Right ventricle myocardium superior (tissue), 1 donor: ENCODE results near the gene TRIM31. TPM values are rescaled to one million over a fixed set of nuclear protein-coding genes. Genes with fewer than 3 reads are reported as not detected.
A peak's percentile ranks its signal among the peaks of the same experiment; 100 is the strongest.
"Not testable (repeated sequence)": the region's sequence is repeated elsewhere in the genome, so short reads cannot be mapped to it uniquely, and the experiment has no call there.

Source experiments
- ATAC-seq: fragments of 200-7000 bp; cut with Tn5 transposase; one replicate; pipeline ENCODE4 v1.9.1; 2020; ENCODE audit warnings: mild to moderate bottlenecking; ENCODE audit not compliant: poor library complexity
- DNase-seq: peaks from one replicate; pipeline ENCODE4 v3.0.0-alpha.2; 2020
- intact Hi-C: fragments of 100-400 bp; cut with DNase I; formaldehyde crosslinking; loops from one replicate; pipeline ENCODE4 v1.11.2; 2022
- total RNA-seq: library from RNA; stranded (reverse); fragmentation: NEBNext Ultra II Directional; extraction: Animal tissue kit (Norgen Biotek cat#: 25700); gene quantifications from one replicate; pipeline ENCODE4 v1.2.1, GENCODE V29; 2021
- donor health status: DM: no; HTN: yes; CAD: no; lungs with severe emphysema.

TRIM31 gene
- total RNA-seq, 1 donor from 2014 or later, result not detected

- intact Hi-C loops, result no loop called here
- ATAC-seq, result no peak
- no peak for DNase-seq
These were observed 14.6 kb upstream of the TRIM31 start for GRCh38 chr6:30127238-30128093.

DNA sequence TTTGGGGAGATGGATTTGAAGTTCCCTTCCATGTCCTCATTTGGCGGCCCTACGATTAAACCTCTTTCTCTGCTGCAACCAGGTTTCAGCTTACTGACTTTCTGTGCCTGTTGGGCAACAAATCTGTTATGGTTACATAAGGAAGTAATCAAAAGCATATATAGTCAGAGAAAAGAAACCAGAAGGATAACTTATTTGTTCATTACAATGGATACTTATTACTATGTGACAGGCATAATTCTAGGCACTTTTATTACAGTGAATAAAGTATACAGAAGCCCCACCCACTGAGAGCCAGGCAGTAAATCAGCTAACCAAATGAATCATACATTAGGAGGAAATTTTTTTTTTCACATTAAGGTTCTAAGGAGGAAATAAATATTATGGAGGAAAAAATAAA is 9.6 kb upstream of the TRIM31 start:
- ATAC-seq, result no peak
- no peak for DNase-seq
- intact Hi-C loops, result no loop called here

DNA sequence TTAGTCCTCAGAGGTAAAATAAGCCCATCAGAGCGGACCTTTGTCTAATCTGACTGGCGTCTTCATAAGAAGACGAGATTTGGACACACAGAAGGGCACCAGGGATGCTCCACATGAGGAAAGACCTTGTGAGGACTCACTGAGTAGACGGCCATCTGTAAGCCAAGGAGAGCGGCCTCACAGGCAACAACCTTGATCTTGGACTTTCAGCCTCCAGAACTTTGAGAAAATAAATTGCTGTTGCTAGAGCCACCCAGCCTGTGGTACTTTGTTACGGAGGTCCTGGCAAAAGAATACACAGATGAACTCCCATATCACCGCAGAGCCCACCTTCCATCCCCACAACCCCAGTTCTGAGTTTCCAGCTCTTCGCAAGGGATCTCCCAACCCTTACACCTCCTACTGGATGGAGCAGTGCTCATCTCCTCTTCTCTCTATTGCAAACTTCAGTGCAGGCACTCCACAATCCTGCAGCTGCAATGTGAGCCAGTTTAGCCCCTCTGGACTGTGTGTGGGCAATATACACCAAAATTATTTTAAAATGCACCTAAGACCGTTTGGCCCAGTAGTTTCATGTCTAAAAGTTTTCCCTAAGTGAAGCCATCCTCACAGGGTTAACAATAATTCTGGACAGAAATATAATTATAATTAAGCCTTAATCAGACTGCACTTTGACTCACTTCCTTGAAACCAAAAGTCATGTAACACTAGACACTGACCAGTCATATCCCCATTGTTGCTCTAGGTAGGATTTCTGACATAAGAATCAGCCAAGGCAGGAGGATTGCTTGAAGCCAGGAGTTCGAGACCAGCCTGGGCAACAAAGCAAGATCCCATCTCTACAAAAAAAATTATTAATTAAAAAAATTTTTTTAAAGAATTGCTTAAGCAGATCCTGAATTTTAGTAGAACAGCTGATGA is 8.8 kb upstream of the TRIM31 start:
- no peak for DNase-seq
- ATAC-seq, result no peak
- intact Hi-C loops, result no loop called here

GRCh38 chr6:30118691-30119090 is 5.8 kb upstream of the TRIM31 start:
- ATAC-seq, intact Hi-C loops, DNase-seq: not testable (repeated sequence)

DNA sequence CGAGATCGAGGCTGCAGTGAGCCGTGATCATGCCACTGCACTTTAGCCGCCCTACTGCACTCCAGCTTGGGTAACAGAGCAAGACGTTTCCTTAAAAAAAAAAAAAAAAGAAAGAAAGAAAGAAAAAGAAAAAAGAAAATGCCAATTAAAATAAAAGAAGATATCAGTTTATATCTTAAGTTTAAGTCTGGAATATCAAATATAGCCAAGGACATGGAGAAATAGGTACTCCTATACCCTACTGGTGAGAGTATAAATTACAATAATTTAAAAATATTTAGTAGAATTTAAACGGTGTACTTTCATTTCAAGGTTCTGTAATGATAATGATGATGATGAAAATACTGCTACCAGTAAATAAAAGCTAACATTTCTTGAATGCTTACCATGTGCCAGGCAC is 3.8 kb upstream of the TRIM31 start:
- ATAC-seq (no peak), DNase-seq (no peak)
- intact Hi-C loops, result no loop called here

DNA sequence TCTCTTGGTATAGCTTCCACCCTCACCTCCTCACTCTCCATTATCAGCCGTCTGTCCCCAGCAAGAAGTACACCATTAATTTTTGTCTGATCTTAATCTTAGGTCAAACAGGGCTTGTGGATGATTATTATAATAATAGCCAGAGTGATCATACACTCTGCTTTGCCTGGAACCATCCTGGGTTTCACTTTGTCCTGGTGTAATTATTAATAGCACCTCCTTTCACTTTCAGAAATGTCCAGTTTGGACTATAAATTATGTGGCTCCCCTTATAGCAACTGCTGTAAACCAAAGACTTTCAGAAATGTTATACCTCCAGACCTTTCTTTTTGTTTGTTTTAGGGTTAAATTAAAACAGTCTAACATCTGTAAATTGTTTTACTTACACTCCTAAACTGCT is 951 bp upstream of the TRIM31 start:
- intact Hi-C loops, result no loop called here
- DNase-seq (no peak), ATAC-seq (no peak)

- DNase-seq (no peak), ATAC-seq (no peak)
- intact Hi-C loops, result no loop called here
These were observed 392 bp downstream of the TRIM31 start for GRCh38 chr6:30112402-30112994.

GRCh38 chr6:30111266-30111856 is 1.5 kb downstream of the TRIM31 start:
- ATAC-seq (no peak), DNase-seq (no peak)
- intact Hi-C loops, result no loop called here

GRCh38 chr6:30104661-30105060 is 8.2 kb downstream of the TRIM31 start:
- ATAC-seq, result no peak
- intact Hi-C loops, result no loop called here

DNA sequence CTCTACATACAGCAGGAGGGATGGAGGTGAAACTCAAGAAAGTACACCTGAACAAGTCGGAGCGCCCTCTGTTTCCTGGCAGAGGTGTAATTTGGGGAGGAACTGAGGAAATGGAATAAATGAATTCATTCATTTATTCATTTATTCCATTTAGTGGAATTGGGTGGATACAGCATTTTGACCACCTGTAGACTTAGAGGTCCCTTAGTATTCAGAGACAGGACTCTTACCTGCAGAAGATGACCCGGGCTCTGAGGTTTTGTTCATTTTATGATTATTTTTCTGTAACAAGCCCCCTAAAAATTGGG is 9.1 kb downstream of the TRIM31 start:
- intact Hi-C loops, result loop anchor here (2.0 kb wide), 1 partner anchor 27 kb away; no protein-coding TSS in a partner anchor
- no peak for DNase-seq
- no peak for ATAC-seq

More at GRCh38 chr6:30104661-30105060, 8.2 kb downstream of the TRIM31 start:
- no peak for DNase-seq

DNA sequence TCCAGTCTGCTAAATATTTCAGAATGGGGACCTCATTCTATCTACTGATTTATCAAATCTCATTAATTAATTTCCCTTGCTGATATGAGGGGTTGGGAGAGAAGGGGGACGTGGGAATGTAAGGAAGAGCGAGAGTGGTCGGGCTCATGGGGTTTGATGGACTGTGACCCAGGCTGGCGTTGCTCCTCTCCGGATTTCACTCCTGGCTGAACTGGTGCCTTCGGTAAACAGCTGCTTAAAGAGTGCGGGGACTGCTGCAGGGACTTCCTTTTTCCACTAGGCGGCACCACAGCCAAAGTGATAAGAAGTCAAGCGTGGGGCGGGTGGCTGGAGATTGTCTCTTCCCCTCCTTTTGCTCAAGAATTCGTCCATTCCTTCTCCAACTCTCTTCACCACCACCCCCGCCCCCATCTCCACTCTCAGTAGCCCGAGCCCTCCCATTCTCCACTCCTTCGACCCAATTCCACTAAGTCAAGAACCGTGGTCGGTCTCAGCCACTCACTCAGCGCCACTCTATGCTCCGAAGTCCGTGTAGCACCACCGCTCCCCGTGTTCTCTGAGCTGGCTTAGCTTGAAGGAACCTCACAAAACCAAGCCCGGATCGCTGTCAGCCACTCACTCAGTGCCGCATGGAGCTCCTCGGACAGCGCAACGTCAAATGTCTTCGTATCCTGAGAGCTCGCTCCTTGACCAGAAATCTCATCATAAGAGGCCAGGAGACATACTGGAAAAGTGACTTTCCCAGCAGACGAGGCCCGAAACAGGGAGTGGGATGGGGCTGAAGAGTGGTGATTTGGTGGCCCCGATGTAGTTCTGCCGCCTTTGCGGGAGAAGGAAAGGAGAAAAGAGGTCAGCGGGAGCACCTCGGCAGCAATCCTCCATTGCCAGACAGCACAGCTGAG is 9.7 kb downstream of the TRIM31 start:
- peak; percentile 91 for DNase-seq
- intact Hi-C loops, result loop anchor here (2.0 kb wide), 1 partner anchor 28 kb away; no protein-coding TSS in a partner anchor
- peak; percentile 87 for ATAC-seq

DNA sequence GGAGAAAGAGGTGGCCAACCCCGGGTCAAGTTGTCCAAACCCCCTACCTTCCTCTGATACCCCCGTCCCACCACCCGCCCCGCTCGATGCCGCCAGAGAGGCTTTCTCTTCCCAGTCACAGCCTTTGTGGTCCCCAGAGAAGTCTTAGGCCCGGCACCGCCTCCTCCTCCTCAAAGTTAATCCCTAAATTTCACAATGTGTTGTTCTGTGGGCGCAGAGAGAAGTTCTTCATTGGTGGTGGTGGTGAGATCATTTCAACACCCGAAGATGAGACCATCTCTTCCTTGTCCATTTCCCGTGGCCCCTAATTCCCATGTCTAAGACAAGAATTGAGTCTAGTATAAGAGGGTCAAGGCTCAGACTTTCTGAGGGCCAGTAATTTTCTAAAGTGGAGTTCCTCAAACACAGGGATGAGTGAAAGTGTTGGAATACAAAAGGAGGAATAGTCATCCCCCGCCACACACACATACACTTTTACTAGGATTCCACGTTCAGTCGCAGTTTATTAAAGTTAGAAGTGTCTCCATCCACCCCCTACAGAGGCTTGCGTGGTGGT is 10.4 kb downstream of the TRIM31 start:
- DNase-seq, result no peak
- intact Hi-C loops, result loop anchor here (2.0 kb wide), 1 partner anchor 28 kb away; no protein-coding TSS in a partner anchor
- peak; percentile 14 for ATAC-seq

DNA sequence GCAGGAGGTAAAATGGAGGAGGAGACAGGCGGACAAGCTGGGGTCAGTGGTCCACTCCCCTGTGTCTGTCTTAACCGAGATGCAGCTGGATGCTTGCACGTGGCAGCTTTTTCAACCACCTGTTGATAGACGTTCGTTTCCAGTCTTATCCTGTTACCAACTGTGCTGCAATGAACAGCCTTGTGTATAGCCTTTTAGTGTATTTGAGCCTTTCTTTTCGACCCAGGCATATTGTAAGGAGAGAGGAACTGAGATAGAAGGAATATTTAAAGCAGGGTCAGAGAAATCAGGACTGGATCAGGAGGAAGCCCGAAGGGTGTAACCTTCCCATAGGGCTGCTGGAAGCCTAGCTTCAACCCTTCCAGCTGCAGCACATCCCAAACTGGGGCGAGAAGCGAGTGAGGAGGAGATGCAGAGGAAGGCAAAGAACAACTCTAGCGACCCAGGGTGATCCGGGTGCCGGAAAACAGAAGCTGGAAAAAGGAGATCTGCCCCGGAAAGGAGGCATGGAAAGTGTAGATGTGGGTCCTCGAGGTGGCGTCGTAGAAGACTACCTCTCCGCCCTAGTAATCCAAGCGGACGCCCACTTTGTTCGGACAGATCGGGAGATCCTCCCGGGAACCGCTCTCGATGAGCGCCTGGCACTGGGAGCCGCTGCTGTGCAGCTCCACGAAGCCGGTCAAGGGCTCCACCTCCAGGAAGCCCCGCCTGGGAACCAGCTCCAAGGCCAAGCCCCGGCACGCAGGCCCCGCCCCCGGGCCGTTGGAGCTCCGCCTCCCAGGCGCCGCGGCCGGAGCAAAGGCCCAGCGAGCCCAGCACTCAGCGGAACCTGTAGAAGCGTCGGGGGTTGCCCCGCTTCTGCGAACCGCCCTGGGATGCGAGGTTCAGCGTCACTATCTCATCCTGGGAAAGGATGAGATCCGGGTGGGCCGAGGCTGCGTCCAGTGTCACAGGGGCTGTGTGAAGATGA is 11.2 kb downstream of the TRIM31 start:
- DNase-seq, result peak; percentile 96
- ATAC-seq, result peak; percentile 98
- intact Hi-C loops, result loop anchor here (2.0 kb wide), 1 partner anchor 29 kb away; no protein-coding TSS in a partner anchor

- peak; percentile 26 for ATAC-seq
- intact Hi-C loops, result no loop called here
- DNase-seq, result peak; percentile 49
These were observed 12.1 kb downstream of the TRIM31 start for GRCh38 chr6:30100585-30101443.

DNA sequence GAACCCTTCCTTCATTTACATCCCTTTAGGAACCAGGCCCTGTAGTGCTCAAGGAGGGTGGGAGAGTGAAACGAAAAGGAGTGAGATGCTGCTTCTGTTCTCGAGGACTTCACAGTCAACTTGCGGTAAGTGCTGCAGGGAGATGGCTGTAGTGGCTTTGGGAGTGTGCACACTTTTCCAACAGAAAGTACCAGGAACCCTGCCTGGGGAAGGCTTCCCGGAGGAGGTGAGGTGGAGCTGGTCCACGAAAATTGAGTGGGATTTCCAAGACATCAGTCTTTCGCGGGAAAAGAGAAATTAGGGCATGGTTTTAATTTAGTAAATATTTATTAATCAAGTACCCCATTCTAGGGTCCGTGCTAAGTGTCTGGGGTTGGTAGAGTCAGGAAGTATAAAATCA is 12.7 kb downstream of the TRIM31 start:
- intact Hi-C loops, result no loop called here
- DNase-seq (no peak), ATAC-seq (no peak)
